ENCODE data around the gene ZBTB18.

DNA sequence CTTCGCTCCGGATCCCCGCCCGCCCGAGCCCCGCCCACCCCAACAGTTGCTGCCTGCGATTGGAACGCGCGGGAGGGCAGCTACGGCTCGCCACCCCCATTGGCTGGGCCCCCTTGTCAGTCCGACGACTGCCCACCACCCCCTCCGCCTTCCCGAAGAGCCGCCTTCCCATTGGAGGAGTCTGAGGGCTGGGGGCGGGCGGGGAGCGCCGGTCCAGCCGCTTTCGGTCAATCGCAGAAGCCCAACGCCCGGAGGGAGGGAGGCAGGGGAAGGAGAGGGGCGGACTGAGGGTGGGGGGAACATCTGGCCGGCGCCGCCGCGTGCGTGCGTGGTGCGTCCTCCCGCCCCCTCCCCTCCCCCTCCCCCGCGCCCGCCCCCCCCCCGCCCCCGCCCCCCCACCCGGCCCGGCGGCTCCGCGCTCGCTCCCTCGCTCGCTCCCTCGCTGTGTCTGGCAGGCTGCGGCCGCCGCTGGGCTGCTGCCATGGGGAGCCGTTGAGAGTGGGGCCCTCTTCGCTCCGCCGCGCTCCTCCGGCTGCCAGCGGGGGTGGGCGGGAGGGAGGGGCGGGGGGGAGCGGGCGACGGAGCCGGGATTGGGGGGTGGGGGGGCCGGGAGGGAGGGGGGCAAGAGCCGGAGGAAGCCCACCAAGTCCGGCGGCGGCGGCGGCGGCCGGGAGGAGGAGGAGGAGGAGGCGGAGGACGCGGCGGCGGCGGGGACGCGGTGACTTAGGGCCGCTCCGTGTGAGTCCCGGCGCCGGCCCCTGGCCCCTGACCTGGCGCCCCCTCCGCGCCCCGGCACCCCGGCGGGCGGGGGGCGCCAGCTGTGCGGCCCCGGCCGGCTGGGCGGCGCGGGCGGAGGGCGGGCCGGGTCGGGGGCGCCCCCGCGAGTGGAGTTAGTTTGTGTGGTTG, 2.6 kb upstream of the ZBTB18 start:
- TF ChIP-seq, protein P1, sequence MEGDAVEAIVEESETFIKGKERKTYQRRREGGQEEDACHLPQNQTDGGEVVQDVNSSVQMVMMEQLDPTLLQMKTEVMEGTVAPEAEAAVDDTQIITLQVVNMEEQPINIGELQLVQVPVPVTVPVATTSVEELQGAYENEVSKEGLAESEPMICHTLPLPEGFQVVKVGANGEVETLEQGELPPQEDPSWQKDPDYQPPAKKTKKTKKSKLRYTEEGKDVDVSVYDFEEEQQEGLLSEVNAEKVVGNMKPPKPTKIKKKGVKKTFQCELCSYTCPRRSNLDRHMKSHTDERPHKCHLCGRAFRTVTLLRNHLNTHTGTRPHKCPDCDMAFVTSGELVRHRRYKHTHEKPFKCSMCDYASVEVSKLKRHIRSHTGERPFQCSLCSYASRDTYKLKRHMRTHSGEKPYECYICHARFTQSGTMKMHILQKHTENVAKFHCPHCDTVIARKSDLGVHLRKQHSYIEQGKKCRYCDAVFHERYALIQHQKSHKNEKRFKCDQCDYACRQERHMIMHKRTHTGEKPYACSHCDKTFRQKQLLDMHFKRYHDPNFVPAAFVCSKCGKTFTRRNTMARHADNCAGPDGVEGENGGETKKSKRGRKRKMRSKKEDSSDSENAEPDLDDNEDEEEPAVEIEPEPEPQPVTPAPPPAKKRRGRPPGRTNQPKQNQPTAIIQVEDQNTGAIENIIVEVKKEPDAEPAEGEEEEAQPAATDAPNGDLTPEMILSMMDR (IDR thresholded peaks at IDR 0.05): no peak
- TF ChIP-seq EZH2phosphoT487 (IDR thresholded peaks at IDR 0.05) (no peak), EZH2 (IDR thresholded peaks at IDR 0.05) (no peak)

Measured in neural progenitor cell (in vitro differentiated cells).